ENCODE results near the gene PRKRA. TPM values are rescaled to one million over a fixed set of nuclear protein-coding genes. Genes with fewer than 3 reads are reported as not detected.

PRKRA gene
- total and polyA plus RNA-seq, 2 experiments from 2014 or later = 44.0 to 67.1 TPM

DNA sequence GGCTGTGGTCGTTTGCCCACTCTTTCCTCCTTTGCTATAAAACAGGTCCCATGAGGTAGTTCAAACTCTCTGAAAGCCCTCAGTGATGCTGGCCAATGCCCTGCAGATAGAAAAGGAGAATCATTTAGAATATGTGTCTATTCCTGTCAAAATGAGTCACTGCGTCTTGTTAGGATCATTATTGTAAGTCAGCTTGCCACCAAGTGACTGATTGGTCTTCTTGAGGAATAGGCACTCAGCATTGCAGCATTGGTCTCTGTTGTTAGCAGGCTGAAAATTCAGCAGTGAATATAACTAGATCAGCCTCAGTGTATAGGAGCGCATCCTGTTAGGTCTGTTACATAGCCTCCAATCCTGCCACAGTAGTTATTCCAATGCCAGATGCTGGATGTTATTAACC is 28.9 kb downstream of the PRKRA start:
- no peak for ATAC-seq
- Mint-ChIP-seq H3K27me3 (ENCODE audit: insufficient read depth, low read depth, poor library complexity) (peaks cover 2% of the 10 kb centered on the region), H3K4me3 (no peak overlapping the region)

DNA sequence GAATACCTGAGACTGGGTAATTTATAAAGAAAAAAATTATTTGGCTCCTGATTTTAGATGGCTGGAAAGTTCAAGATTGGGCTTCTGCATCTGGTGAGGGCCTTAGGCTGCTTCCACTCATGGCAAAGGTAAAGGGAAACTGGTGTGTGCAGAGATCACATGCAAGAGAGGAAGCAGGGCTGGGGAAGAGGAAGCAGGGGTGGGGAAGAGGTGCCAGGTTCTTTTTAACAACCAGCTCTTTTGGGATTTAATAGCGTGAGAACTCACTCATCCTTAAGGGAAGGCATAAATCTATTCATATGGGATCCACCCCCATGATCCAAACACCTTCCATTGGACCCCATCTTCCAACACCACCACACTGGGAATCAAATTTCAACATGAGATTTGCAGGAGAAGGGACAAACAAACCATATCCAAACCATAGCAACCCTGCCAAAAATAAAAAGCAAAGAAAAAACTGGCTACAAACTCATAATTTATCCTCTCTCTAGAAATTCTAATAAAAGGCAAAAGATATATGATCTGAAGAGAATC is 30.4 kb downstream of the PRKRA start:
- no peak for ATAC-seq
- no peak for TF ChIP-seq ZNF331 (CRISPR knock-in tag; IDR thresholded peaks at IDR 0.05; ENCODE audit: low read depth)

More for the DNA sequence above, 28.9 kb downstream of the PRKRA start:
- H3F3A ChIP-seq (replicated peaks; ENCODE audit: low read depth) = no peaks in the 10 kb centered on the region
- no peaks in the 10 kb centered on the region; the same call in none of the 2 replicates for H3K79me2 ChIP-seq (replicated peaks; ENCODE audit: insufficient read depth)
- no peaks in the 10 kb centered on the region for H3K27me3 ChIP-seq (ENCODE audit: insufficient read depth)
- no peak overlapping the region for H3K4me2 ChIP-seq
- TF ChIP-seq ZNF331 (CRISPR knock-in tag; IDR thresholded peaks at IDR 0.05; ENCODE audit: low read depth) (no peak), CREB1 (CRISPR knock-in tag; IDR thresholded peaks at IDR 0.05; ENCODE audit: low read depth) (no peak), EZH2 (IDR thresholded peaks at IDR 0.05; ENCODE audit: low read depth, unreplicated experiment) (no peak), NANOG (IDR thresholded peaks at IDR 0.05; ENCODE audit: borderline replicate concordance) (no peak), EZH2phosphoT487 (IDR thresholded peaks at IDR 0.05; ENCODE audit: unreplicated experiment) (no peak), POLR2AphosphoS5 (IDR thresholded peaks at IDR 0.05; ENCODE audit: low read depth) (no peak)
- TF ChIP-seq, protein P1, sequence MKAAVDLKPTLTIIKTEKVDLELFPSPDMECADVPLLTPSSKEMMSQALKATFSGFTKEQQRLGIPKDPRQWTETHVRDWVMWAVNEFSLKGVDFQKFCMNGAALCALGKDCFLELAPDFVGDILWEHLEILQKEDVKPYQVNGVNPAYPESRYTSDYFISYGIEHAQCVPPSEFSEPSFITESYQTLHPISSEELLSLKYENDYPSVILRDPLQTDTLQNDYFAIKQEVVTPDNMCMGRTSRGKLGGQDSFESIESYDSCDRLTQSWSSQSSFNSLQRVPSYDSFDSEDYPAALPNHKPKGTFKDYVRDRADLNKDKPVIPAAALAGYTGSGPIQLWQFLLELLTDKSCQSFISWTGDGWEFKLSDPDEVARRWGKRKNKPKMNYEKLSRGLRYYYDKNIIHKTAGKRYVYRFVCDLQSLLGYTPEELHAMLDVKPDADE (IDR thresholded peaks at IDR 0.05) = no peak
- H4K20me1 ChIP-seq (replicated peaks; ENCODE audit: insufficient read depth) = no peaks in the 10 kb centered on the region
- no peak overlapping the region for H2AFZ ChIP-seq
- DNase-seq (ENCODE audit: low spot score) = no peak
- H3K9me2 ChIP-seq (ENCODE audit: insufficient read depth) = no peaks in the 10 kb centered on the region
- Mint-ChIP-seq H3K9me3 (peaks cover 7% of the 10 kb centered on the region; the same call in 1 of the 3 replicates), H3K4me1 (peaks cover 5% of the 10 kb centered on the region; the same call in 2 of the 3 replicates), H3K27ac (no peak overlapping the region), H3K36me3 (ENCODE audit: low read depth) (peaks cover 20% of the 10 kb centered on the region; the same call in 2 of the 3 replicates)
- no peak overlapping the region for H3K27ac ChIP-seq (ENCODE audit: low read depth)
- no peak overlapping the region for H3K4me3 ChIP-seq
- H3K4me1 ChIP-seq (ENCODE audit: insufficient read depth) = no peaks in the 10 kb centered on the region
- H3K36me3 ChIP-seq (ENCODE audit: insufficient read depth) = no peaks in the 10 kb centered on the region

DNA sequence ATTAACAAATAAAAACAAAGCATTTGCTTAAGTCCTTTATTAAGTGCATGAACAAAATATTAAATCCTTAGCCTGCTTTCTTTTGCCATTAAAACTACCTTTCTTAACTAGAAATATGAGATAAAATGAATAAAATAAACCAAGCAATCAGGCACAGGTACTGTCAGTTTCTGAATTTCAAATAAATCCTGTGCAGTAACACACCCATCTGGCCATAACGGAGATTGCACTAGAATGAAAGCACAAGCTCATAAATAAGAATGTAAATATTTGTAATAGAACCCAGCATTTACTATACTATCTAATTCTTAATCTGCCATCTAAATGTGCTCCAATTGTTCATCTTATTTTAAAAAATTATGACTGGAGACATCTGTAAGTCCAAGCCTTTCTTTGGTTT is 31.9 kb downstream of the PRKRA start:
- Mint-ChIP-seq H3K27ac (no peak overlapping the region), H3K36me3 (ENCODE audit: low read depth) (no peaks in the 10 kb centered on the region), H3K9me3 (no peaks in the 10 kb centered on the region), H3K4me3 (no peak overlapping the region), H3K4me1 (peaks cover 10% of the 10 kb centered on the region), H3K27me3 (ENCODE audit: insufficient read depth, low read depth, poor library complexity) (peaks cover 2% of the 10 kb centered on the region)
- Histone ChIP-seq H3K4me1 (ENCODE audit: insufficient read depth) (no peaks in the 10 kb centered on the region), H2AFZ (no peak overlapping the region), H3F3A (replicated peaks; ENCODE audit: low read depth) (no peaks in the 10 kb centered on the region), H3K79me2 (replicated peaks; ENCODE audit: insufficient read depth) (peaks cover 7% of the 10 kb centered on the region), H3K4me2 (no peak overlapping the region), H4K20me1 (replicated peaks; ENCODE audit: insufficient read depth) (no peaks in the 10 kb centered on the region), H3K27ac (ENCODE audit: low read depth) (no peak overlapping the region), H3K9me2 (ENCODE audit: insufficient read depth) (no peaks in the 10 kb centered on the region), H3K36me3 (ENCODE audit: insufficient read depth) (no peaks in the 10 kb centered on the region), H3K4me3 (no peak overlapping the region), H3K27me3 (ENCODE audit: insufficient read depth) (no peaks in the 10 kb centered on the region)
- ATAC-seq (no peak), DNase-seq (ENCODE audit: low spot score) (no peak)
- TF ChIP-seq, protein P2, sequence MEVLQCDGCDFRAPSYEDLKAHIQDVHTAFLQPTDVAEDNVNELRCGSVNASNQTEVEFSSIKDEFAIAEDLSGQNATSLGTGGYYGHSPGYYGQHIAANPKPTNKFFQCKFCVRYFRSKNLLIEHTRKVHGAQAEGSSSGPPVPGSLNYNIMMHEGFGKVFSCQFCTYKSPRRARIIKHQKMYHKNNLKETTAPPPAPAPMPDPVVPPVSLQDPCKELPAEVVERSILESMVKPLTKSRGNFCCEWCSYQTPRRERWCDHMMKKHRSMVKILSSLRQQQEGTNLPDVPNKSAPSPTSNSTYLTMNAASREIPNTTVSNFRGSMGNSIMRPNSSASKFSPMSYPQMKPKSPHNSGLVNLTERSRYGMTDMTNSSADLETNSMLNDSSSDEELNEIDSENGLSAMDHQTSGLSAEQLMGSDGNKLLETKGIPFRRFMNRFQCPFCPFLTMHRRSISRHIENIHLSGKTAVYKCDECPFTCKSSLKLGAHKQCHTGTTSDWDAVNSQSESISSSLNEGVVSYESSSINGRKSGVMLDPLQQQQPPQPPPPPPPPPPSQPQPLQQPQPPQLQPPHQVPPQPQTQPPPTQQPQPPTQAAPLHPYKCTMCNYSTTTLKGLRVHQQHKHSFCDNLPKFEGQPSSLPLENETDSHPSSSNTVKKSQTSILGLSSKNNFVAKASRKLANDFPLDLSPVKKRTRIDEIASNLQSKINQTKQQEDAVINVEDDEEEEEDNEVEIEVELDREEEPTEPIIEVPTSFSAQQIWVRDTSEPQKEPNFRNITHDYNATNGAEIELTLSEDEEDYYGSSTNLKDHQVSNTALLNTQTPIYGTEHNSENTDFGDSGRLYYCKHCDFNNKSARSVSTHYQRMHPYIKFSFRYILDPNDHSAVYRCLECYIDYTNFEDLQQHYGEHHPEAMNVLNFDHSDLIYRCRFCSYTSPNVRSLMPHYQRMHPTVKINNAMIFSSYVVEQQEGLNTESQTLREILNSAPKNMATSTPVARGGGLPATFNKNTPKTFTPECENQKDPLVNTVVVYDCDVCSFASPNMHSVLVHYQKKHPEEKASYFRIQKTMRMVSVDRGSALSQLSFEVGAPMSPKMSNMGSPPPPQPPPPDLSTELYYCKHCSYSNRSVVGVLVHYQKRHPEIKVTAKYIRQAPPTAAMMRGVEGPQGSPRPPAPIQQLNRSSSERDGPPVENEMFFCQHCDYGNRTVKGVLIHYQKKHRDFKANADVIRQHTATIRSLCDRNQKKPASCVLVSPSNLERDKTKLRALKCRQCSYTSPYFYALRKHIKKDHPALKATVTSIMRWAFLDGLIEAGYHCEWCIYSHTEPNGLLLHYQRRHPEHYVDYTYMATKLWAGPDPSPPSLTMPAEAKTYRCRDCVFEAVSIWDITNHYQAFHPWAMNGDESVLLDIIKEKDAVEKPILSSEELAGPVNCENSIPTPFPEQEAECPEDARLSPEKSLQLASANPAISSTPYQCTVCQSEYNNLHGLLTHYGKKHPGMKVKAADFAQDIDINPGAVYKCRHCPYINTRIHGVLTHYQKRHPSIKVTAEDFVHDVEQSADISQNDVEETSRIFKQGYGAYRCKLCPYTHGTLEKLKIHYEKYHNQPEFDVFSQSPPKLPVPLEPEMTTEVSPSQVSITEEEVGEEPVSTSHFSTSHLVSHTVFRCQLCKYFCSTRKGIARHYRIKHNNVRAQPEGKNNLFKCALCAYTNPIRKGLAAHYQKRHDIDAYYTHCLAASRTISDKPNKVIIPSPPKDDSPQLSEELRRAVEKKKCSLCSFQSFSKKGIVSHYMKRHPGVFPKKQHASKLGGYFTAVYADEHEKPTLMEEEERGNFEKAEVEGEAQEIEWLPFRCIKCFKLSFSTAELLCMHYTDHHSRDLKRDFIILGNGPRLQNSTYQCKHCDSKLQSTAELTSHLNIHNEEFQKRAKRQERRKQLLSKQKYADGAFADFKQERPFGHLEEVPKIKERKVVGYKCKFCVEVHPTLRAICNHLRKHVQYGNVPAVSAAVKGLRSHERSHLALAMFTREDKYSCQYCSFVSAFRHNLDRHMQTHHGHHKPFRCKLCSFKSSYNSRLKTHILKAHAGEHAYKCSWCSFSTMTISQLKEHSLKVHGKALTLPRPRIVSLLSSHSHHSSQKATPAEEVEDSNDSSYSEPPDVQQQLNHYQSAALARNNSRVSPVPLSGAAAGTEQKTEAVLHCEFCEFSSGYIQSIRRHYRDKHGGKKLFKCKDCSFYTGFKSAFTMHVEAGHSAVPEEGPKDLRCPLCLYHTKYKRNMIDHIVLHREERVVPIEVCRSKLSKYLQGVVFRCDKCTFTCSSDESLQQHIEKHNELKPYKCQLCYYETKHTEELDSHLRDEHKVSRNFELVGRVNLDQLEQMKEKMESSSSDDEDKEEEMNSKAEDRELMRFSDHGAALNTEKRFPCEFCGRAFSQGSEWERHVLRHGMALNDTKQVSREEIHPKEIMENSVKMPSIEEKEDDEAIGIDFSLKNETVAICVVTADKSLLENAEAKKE (CRISPR knock-in tag; IDR thresholded peaks at IDR 0.05) = no peak

More for the DNA sequence above, 30.4 kb downstream of the PRKRA start:
- no peaks in the 10 kb centered on the region for H3K4me1 ChIP-seq (ENCODE audit: insufficient read depth)
- H2AFZ ChIP-seq = no peak overlapping the region
- peaks cover 7% of the 10 kb centered on the region for H3K79me2 ChIP-seq (replicated peaks; ENCODE audit: insufficient read depth)
- H3F3A ChIP-seq (replicated peaks; ENCODE audit: low read depth) = no peaks in the 10 kb centered on the region
- H3K27me3 ChIP-seq (ENCODE audit: insufficient read depth) = no peaks in the 10 kb centered on the region
- Mint-ChIP-seq H3K4me3 (no peak overlapping the region), H3K27ac (peak overlapping the region; percentile 63; the same call in 1 of the 2 replicates), H3K4me1 (peaks cover 5% of the 10 kb centered on the region; the same call in 2 of the 3 replicates), H3K9me3 (peaks cover 3% of the 10 kb centered on the region; the same call in 1 of the 3 replicates), H3K36me3 (ENCODE audit: low read depth) (peaks cover 6% of the 10 kb centered on the region; the same call in 2 of the 3 replicates), H3K27me3 (ENCODE audit: insufficient read depth, low read depth, poor library complexity) (peaks cover 2% of the 10 kb centered on the region)
- no peaks in the 10 kb centered on the region for H3K36me3 ChIP-seq (ENCODE audit: insufficient read depth)
- no peak overlapping the region for H3K4me2 ChIP-seq
- DNase-seq (ENCODE audit: low spot score) = no peak
- H3K4me3 ChIP-seq = no peak overlapping the region
- no peak overlapping the region for H3K27ac ChIP-seq (ENCODE audit: low read depth)
- no peaks in the 10 kb centered on the region for H4K20me1 ChIP-seq (replicated peaks; ENCODE audit: insufficient read depth)
- H3K9me2 ChIP-seq (ENCODE audit: insufficient read depth) = no peaks in the 10 kb centered on the region

Data from GM23338 (cell line).